CD8-positive, alpha-beta memory T cell (primary cell): ENCODE data around the gene OR9G4. TPM values are rescaled to one million over a fixed set of nuclear protein-coding genes. Genes with fewer than 3 reads are reported as not detected.

Source experiments
- CTCF ChIA-PET: fragments of 350-600 bp; sonication (Branson Sonifier 250); formaldehyde crosslinking; loops from one replicate; lab custom pipeline; 2021; ENCODE audit warnings: antibody characterized with exemption; lab: Charles Lee
- POLR2A ChIA-PET: fragments of 350-600 bp; sonication (Branson Sonifier 250); formaldehyde crosslinking; loops from one replicate; lab custom pipeline; 2021; ENCODE audit warnings: antibody characterized with exemption; lab: Charles Lee
- DNase-seq, 5 donors: peaks; one replicate each; pipeline versions ENCODE4 v3.0.0 to v3.0.0-alpha.2; 2020 to 2022; ENCODE audit warnings: mixed read lengths in 1 of 5
- H3K27ac ChIP-seq: one replicate; pipeline ENCODE4 v1.7.0; 2013; ENCODE audit warnings: low read depth, mild to moderate bottlenecking, low read length, moderate library complexity
- H3K27me3 ChIP-seq: 2 replicates; pipeline ENCODE4 v1.7.0; 2013; ENCODE audit warnings: low read length, mild to moderate bottlenecking; ENCODE audit not compliant: insufficient read depth, poor library complexity, severe bottlenecking
- H3K36me3 ChIP-seq: 2 replicates; pipeline ENCODE4 v1.7.0; 2013; ENCODE audit warnings: mild to moderate bottlenecking, low read length, moderate library complexity; ENCODE audit not compliant: insufficient read depth
- H3K4me1 ChIP-seq: 2 replicates; pipeline ENCODE4 v1.7.0; 2013; ENCODE audit warnings: mild to moderate bottlenecking, low read length, moderate library complexity; ENCODE audit not compliant: insufficient read depth
- H3K4me3 ChIP-seq: 2 replicates; pipeline ENCODE4 v1.7.0; 2013; ENCODE audit warnings: mild to moderate bottlenecking, low read length
- H3K9me3 ChIP-seq: 2 replicates; pipeline ENCODE4 v1.7.0; 2013; ENCODE audit warnings: mild to moderate bottlenecking, low read length
- H3K27ac Mint-ChIP-seq, 8 donors: one replicate each; pipeline ENCODE4 v1.8.0; 2020 to 2021; ENCODE audit warnings: mixed read lengths in 8 of 8, mild to moderate bottlenecking in 6 of 8, inconsistent platforms in 3 of 8, moderate library complexity in 3 of 8
- H3K27me3 Mint-ChIP-seq, 2 donors: one replicate each; pipeline ENCODE4 v1.8.0; 2020 to 2021; ENCODE audit warnings: mixed read lengths in 2 of 2, mild to moderate bottlenecking in 1 of 2, moderate library complexity in 1 of 2
- H3K36me3 Mint-ChIP-seq, 3 donors: one replicate each; pipeline ENCODE4 v1.8.0; 2020 to 2021; ENCODE audit warnings: mixed read lengths in 3 of 3, inconsistent platforms in 1 of 3, mild to moderate bottlenecking in 1 of 3
- H3K4me1 Mint-ChIP-seq, 3 donors: one replicate each; pipeline ENCODE4 v1.8.0; 2020 to 2021; ENCODE audit warnings: mixed read lengths in 3 of 3, inconsistent platforms in 1 of 3, mild to moderate bottlenecking in 1 of 3
- H3K4me3 Mint-ChIP-seq, 7 donors: one replicate each; pipeline ENCODE4 v1.8.0; 2020 to 2021; ENCODE audit warnings: mixed read lengths in 7 of 7, mild to moderate bottlenecking in 6 of 7, moderate library complexity in 4 of 7, inconsistent platforms in 2 of 7
- H3K9me3 Mint-ChIP-seq, 5 donors: one replicate each; pipeline ENCODE4 v1.8.0; 2020 to 2022; ENCODE audit warnings: mixed read lengths in 5 of 5, mild to moderate bottlenecking in 3 of 5, moderate library complexity in 2 of 5, inconsistent platforms in 1 of 5
- polyA plus RNA-seq: library from polyadenylated mRNA; unstranded; fragments of 300-500 nt; fragmentation: Illumina TruSeq; gene quantifications from one replicate; pipeline ENCODE4 v1.2.3, GENCODE V29; 2021
- total RNA-seq, 2 experiments: library from RNA; stranded (reverse); gene quantifications; one replicate each; pipeline ENCODE4 v1.2.3, GENCODE V29; 2021

Gene OR9G4
- total RNA-seq, result not detected
- not detected for polyA plus RNA-seq

- no peaks in the 10 kb centered on the region for H3K27me3 Mint-ChIP-seq
- ChIA-PET POLR2A (no interaction called here), CTCF (no interaction called here)
- H3K36me3 Mint-ChIP-seq, result no peaks in the 10 kb centered on the region
- H3K9me3 ChIP-seq, result no peaks in the 10 kb centered on the region
- no peaks in the 10 kb centered on the region for H3K4me1 Mint-ChIP-seq
- peaks cover 7 to 20% (median 9%) of the 10 kb centered on the region in 5 donors for H3K9me3 Mint-ChIP-seq
- no peaks in the 10 kb centered on the region for H3K36me3 ChIP-seq
- DNase-seq, result no peak
- H3K4me3 ChIP-seq, result no peak within 1 kb of the TSS
- no peak within 1 kb of the TSS for H3K27ac Mint-ChIP-seq
- H3K27ac ChIP-seq, result no peak within 1 kb of the TSS
- H3K4me3 Mint-ChIP-seq, result no peak within 1 kb of the TSS
- no peaks in the 10 kb centered on the region for H3K4me1 ChIP-seq
- no peaks in the 10 kb centered on the region for H3K27me3 ChIP-seq
Observed at GRCh38 chr11:56748597-56748996, at the start of gene OR9G4. Gene OR9G4, minus strand, starts transcription at chr11:56748697. Its CDS starts 4,931 bp downstream, at chr11:56743766.

GRCh38 chr11:56783448-56784041, 35.0 kb upstream of the OR9G4 start:
- no peak overlapping the region for H3K27ac ChIP-seq
- no peaks in the 10 kb centered on the region for H3K36me3 Mint-ChIP-seq
- ChIA-PET CTCF (interaction anchor here (1.4 kb wide), 1 partner anchor 21 kb away, joined by 3 read pairs; no protein-coding TSS in a partner anchor), POLR2A (no interaction called here)
- H3K9me3 ChIP-seq, result no peaks in the 10 kb centered on the region
- H3K27me3 ChIP-seq, result no peaks in the 10 kb centered on the region
- H3K4me1 ChIP-seq, result no peaks in the 10 kb centered on the region
- no peaks in the 10 kb centered on the region for H3K27me3 Mint-ChIP-seq
- no peak overlapping the region for H3K27ac Mint-ChIP-seq
- no peaks in the 10 kb centered on the region for H3K36me3 ChIP-seq
- no peak overlapping the region for H3K4me3 ChIP-seq
- no peaks in the 10 kb centered on the region for H3K4me1 Mint-ChIP-seq
- no peak for DNase-seq
- H3K4me3 Mint-ChIP-seq, result peak overlapping the region in 3 of 7 donors; percentile 6 to 55 (median 38)
- H3K9me3 Mint-ChIP-seq, result no peaks in the 10 kb centered on the region

- Mint-ChIP-seq H3K4me1 (no peaks in the 10 kb centered on the region), H3K36me3 (no peaks in the 10 kb centered on the region), H3K4me3 (no peak overlapping the region), H3K27me3 (no peaks in the 10 kb centered on the region), H3K9me3 (peaks cover 0 to 3% (median 0%) of the 10 kb centered on the region in 5 donors), H3K27ac (no peak overlapping the region)
- DNase-seq, result no peak
- ChIA-PET CTCF (interaction anchor here (1.4 kb wide), 1 partner anchor 23 kb away, joined by 3 read pairs; no protein-coding TSS in a partner anchor), POLR2A (no interaction called here)
- Histone ChIP-seq H3K27ac (no peak overlapping the region), H3K27me3 (no peaks in the 10 kb centered on the region), H3K4me3 (no peak overlapping the region), H3K4me1 (no peaks in the 10 kb centered on the region), H3K36me3 (no peaks in the 10 kb centered on the region), H3K9me3 (no peaks in the 10 kb centered on the region)
Observed at GRCh38 chr11:56782167-56782847, 33.8 kb upstream of the OR9G4 start.

- Histone ChIP-seq H3K27me3 (no peaks in the 10 kb centered on the region), H3K4me1 (no peaks in the 10 kb centered on the region), H3K27ac (no peak overlapping the region), H3K36me3 (no peaks in the 10 kb centered on the region), H3K9me3 (no peaks in the 10 kb centered on the region), H3K4me3 (no peak overlapping the region)
- Mint-ChIP-seq H3K27me3 (no peaks in the 10 kb centered on the region), H3K4me1 (no peaks in the 10 kb centered on the region), H3K27ac (no peak overlapping the region), H3K4me3 (no peak overlapping the region), H3K9me3 (peaks cover 0 to 8% (median 4%) of the 10 kb centered on the region in 5 donors), H3K36me3 (no peaks in the 10 kb centered on the region)
- ChIA-PET POLR2A (no interaction called here), CTCF (no interaction called here)
- DNase-seq, result no peak
Observed at GRCh38 chr11:56776809-56777208, 28.3 kb upstream of the OR9G4 start.

GRCh38 chr11:56764976-56765375, 16.5 kb upstream of the OR9G4 start:
- no peak for DNase-seq
- Histone ChIP-seq H3K4me1 (no peaks in the 10 kb centered on the region), H3K27me3 (no peaks in the 10 kb centered on the region), H3K36me3 (no peaks in the 10 kb centered on the region), H3K4me3 (no peak overlapping the region), H3K9me3 (no peaks in the 10 kb centered on the region), H3K27ac (no peak overlapping the region)
- H3K27me3 Mint-ChIP-seq, result no peaks in the 10 kb centered on the region
- peaks cover 0 to 10% (median 7%) of the 10 kb centered on the region in 5 donors for H3K9me3 Mint-ChIP-seq
- H3K27ac Mint-ChIP-seq, result no peak overlapping the region
- CTCF ChIA-PET, result no interaction called here
- POLR2A ChIA-PET, result no interaction called here
- no peaks in the 10 kb centered on the region for H3K36me3 Mint-ChIP-seq
- no peak overlapping the region for H3K4me3 Mint-ChIP-seq
- H3K4me1 Mint-ChIP-seq, result no peaks in the 10 kb centered on the region

GRCh38 chr11:56751480-56751879, 3.0 kb upstream of the OR9G4 start:
- no peaks in the 10 kb centered on the region for H3K27me3 ChIP-seq
- POLR2A ChIA-PET, result no interaction called here
- H3K4me3 Mint-ChIP-seq, result no peak overlapping the region
- no peak overlapping the region for H3K4me3 ChIP-seq
- CTCF ChIA-PET, result no interaction called here
- no peak overlapping the region for H3K27ac ChIP-seq
- DNase-seq, result no peak
- H3K4me1 ChIP-seq, result no peaks in the 10 kb centered on the region
- no peaks in the 10 kb centered on the region for H3K36me3 Mint-ChIP-seq
- no peaks in the 10 kb centered on the region for H3K4me1 Mint-ChIP-seq
- no peaks in the 10 kb centered on the region for H3K27me3 Mint-ChIP-seq
- H3K36me3 ChIP-seq, result no peaks in the 10 kb centered on the region
- no peak overlapping the region for H3K27ac Mint-ChIP-seq
- H3K9me3 ChIP-seq, result no peaks in the 10 kb centered on the region
- H3K9me3 Mint-ChIP-seq, result peaks cover 4 to 21% (median 8%) of the 10 kb centered on the region in 5 donors

GRCh38 chr11:56750190-56750589, 1.7 kb upstream of the OR9G4 start:
- Mint-ChIP-seq H3K27me3 (no peaks in the 10 kb centered on the region), H3K4me1 (no peaks in the 10 kb centered on the region), H3K27ac (no peak overlapping the region), H3K36me3 (no peaks in the 10 kb centered on the region), H3K9me3 (peaks cover 4 to 20% (median 9%) of the 10 kb centered on the region in 5 donors), H3K4me3 (no peak overlapping the region)
- Histone ChIP-seq H3K27ac (no peak overlapping the region), H3K4me1 (no peaks in the 10 kb centered on the region), H3K9me3 (no peaks in the 10 kb centered on the region), H3K27me3 (no peaks in the 10 kb centered on the region), H3K4me3 (no peak overlapping the region), H3K36me3 (no peaks in the 10 kb centered on the region)
- no peak for DNase-seq
- ChIA-PET CTCF (no interaction called here), POLR2A (no interaction called here)

GRCh38 chr11:56740886-56741285, 7.6 kb downstream of the OR9G4 start:
- H3K27me3 ChIP-seq, result no peaks in the 10 kb centered on the region
- H3K4me1 ChIP-seq, result no peaks in the 10 kb centered on the region
- no peak overlapping the region for H3K27ac ChIP-seq
- Mint-ChIP-seq H3K9me3 (peaks cover 0 to 14% (median 6%) of the 10 kb centered on the region in 5 donors), H3K27me3 (no peaks in the 10 kb centered on the region), H3K4me1 (no peaks in the 10 kb centered on the region), H3K27ac (no peak overlapping the region), H3K36me3 (no peaks in the 10 kb centered on the region), H3K4me3 (no peak overlapping the region)
- H3K9me3 ChIP-seq, result no peaks in the 10 kb centered on the region
- POLR2A ChIA-PET, result no interaction called here
- DNase-seq, result no peak
- H3K4me3 ChIP-seq, result no peak overlapping the region
- CTCF ChIA-PET, result no interaction called here
- no peaks in the 10 kb centered on the region for H3K36me3 ChIP-seq
